B cell (primary cell): Measurements from ENCODE around the gene FAM200B. TPM values are rescaled to one million over a fixed set of nuclear protein-coding genes. Genes with fewer than 3 reads are reported as not detected.

Source experiments
- ATAC-seq: fragments of 200-7000 bp; cut with Tn5 transposase; one replicate; pipeline ENCODE4 v1.10.0; 2021; ENCODE audit warnings: low read depth, mild to moderate bottlenecking, moderate number of reproducible peaks, moderate library complexity
- CTCF ChIA-PET: fragments of 350-600 bp; sonication (Branson Sonifier 250); formaldehyde crosslinking; loops from one replicate; lab custom pipeline; 2021; ENCODE audit warnings: antibody characterized with exemption, inconsistent platforms; lab: Charles Lee
- POLR2A ChIA-PET: fragments of 350-600 bp; sonication (Branson Sonifier 250); formaldehyde crosslinking; loops from one replicate; lab custom pipeline; 2021; ENCODE audit warnings: antibody characterized with exemption; lab: Charles Lee
- DNase-seq: peaks from one replicate; pipeline ENCODE4 v3.0.0; 2013
- H2AFZ ChIP-seq: 2 replicates; pipeline ENCODE4 v1.6.1; 2012; ENCODE audit warnings: mild to moderate bottlenecking, low read depth, low read length; ENCODE audit not compliant: insufficient read depth, poor library complexity, severe bottlenecking
- H3K27ac ChIP-seq, 2 donors: 1 replicate in 1 of 2; 2 replicates in 1 of 2; pipeline ENCODE4 v1.5.1; 2012 to 2013; ENCODE audit warnings: low read length in 2 of 2, mild to moderate bottlenecking in 2 of 2, moderate library complexity in 1 of 2
- H3K27me3 ChIP-seq, 4 experiments: fragments of 200-600 bp in 1 of 4; sonication (generic) in 1 of 4; replicated peaks in 1 of 4; 1 replicate in 2 of 4; 2 replicates in 2 of 4; pipeline versions ENCODE4 v1.6.1 to v1.7.0; 2013 to 2016; ENCODE audit warnings: low read length in 3 of 4, mild to moderate bottlenecking in 2 of 4, mixed read lengths in 1 of 4, moderate library complexity in 1 of 4; ENCODE audit not compliant: insufficient read depth in 4 of 4, control insufficient read depth in 3 of 4; ENCODE audit errors: control extremely low read depth in 1 of 4
- H3K36me3 ChIP-seq, 2 experiments: replicated peaks in 1 of 2; 1 replicate in 1 of 2; 2 replicates in 1 of 2; pipeline versions ENCODE4 v1.6.1 to v1.7.1; 2013; ENCODE audit warnings: low read length in 1 of 2; ENCODE audit not compliant: insufficient read depth in 2 of 2, control insufficient read depth in 1 of 2; ENCODE audit errors: control extremely low read depth in 1 of 2, extremely low read depth in 1 of 2
- H3K4me1 ChIP-seq, 2 donors: fragments of 200-600 bp in 1 of 2; sonication (generic) in 1 of 2; 1 replicate in 1 of 2; 2 replicates in 1 of 2; pipeline versions ENCODE4 v1.5.1 to v1.6.1; 2013 to 2017; ENCODE audit warnings: low read length in 2 of 2; ENCODE audit not compliant: control insufficient read depth in 2 of 2, insufficient read depth in 2 of 2
- H3K4me2 ChIP-seq: replicated peaks from 2 replicates; pipeline ENCODE3; 2012; ENCODE audit warnings: mild to moderate bottlenecking, low read depth, low read length; ENCODE audit not compliant: poor library complexity, severe bottlenecking
- H3K4me3 ChIP-seq, 5 experiments: fragments of 200-600 bp in 1 of 5; sonication (generic) in 1 of 5; 1 replicate in 3 of 5; 2 replicates in 2 of 5; pipeline versions ENCODE4 v1.5.1 to v1.7.0; 2011 to 2016; ENCODE audit warnings: low read length in 4 of 5, mild to moderate bottlenecking in 4 of 5, low read depth in 2 of 5, control low read depth in 1 of 5, moderate library complexity in 1 of 5; ENCODE audit not compliant: insufficient read depth in 1 of 5; ENCODE audit errors: control extremely low read depth in 1 of 5, extremely low read depth in 1 of 5
- H3K79me2 ChIP-seq: fragments of 200-600 bp; sonication (generic); one replicate; pipeline ENCODE4 v1.6.0; 2016; ENCODE audit warnings: low read length; ENCODE audit not compliant: control insufficient read depth, insufficient read depth
- H3K9ac ChIP-seq: fragments of 200-600 bp; sonication (generic); 2 replicates; pipeline ENCODE4 v1.6.1; 2017; ENCODE audit warnings: mild to moderate bottlenecking, low read length, moderate library complexity
- H3K9me3 ChIP-seq, 3 donors: one replicate each; pipeline versions ENCODE4 v1.6.1 to v1.7.1; 2013; ENCODE audit warnings: low read length in 2 of 3; ENCODE audit not compliant: control insufficient read depth in 2 of 3, insufficient read depth in 1 of 3; ENCODE audit errors: control extremely low read depth in 1 of 3
- H4K20me1 ChIP-seq: 2 replicates; pipeline ENCODE4 v1.6.0; 2012; ENCODE audit warnings: mild to moderate bottlenecking, low read length; ENCODE audit not compliant: insufficient read depth, control insufficient read depth, poor library complexity, severe bottlenecking
- H3K27ac Mint-ChIP-seq: one replicate; pipeline ENCODE4 v1.8.0; 2021; ENCODE audit warnings: mixed read lengths
- H3K27me3 Mint-ChIP-seq: one replicate; pipeline ENCODE4 v1.8.0; 2021; ENCODE audit warnings: mixed read lengths
- H3K4me1 Mint-ChIP-seq: one replicate; pipeline ENCODE4 v1.8.0; 2021; ENCODE audit warnings: mixed read lengths
- H3K4me3 Mint-ChIP-seq: one replicate; pipeline ENCODE4 v1.8.0; 2021; ENCODE audit warnings: mixed read lengths
- H3K9me3 Mint-ChIP-seq: one replicate; pipeline ENCODE4 v1.8.0; 2022; ENCODE audit warnings: mixed read lengths; ENCODE audit not compliant: insufficient read depth
- EZH2 ChIP-seq: IDR thresholded peaks from 2 replicates; pipeline ENCODE4 v1.6.1; 2012; ENCODE audit warnings: borderline replicate concordance, low read depth, mild to moderate bottlenecking, moderate library complexity, low read length; ENCODE audit not compliant: insufficient read depth, poor library complexity, severe bottlenecking
- WGBS: methylation state at CpG from one replicate; pipeline ENCODE4 v1.1.5; 2013; ENCODE audit warnings: missing lambda C conversion rate; ENCODE audit not compliant: insufficient coverage; 5-methylcytosine and 5-hydroxymethylcytosine counted together
- intact Hi-C: fragments of 100-400 bp; cut with micrococcal nuclease; formaldehyde crosslinking; loops from one replicate; pipeline ENCODE4 v1.10.0; 2022
- polyA plus RNA-seq: library from polyadenylated mRNA; depleted of rRNA; stranded (reverse); fragments of >200 nt; gene quantifications from 2 replicates; pipeline ENCODE4 v1.2.3, GENCODE V29; 2012
- total RNA-seq, 2 donors: library from RNA; stranded (reverse); fragments of 120-200 nt in 1 of 2; gene quantifications; 1 replicate in 1 of 2; 2 replicates in 1 of 2; pipeline versions ENCODE4 v1.2.3 to v1.2.4, GENCODE V29; 2013 to 2022
- TF ChIP-seq, protein P1 (sequence below): fragments of 200-600 bp; IDR thresholded peaks from one replicate; pipeline ENCODE4 v1.8.0; 2022; ENCODE audit warnings: antibody characterized with exemption, mild to moderate bottlenecking

Gene FAM200B
- total and polyA plus RNA-seq, 2 donors (not counting 1 experiment from before 2014, with no cell fraction given) = 10.3 to 12.1 TPM

DNA sequence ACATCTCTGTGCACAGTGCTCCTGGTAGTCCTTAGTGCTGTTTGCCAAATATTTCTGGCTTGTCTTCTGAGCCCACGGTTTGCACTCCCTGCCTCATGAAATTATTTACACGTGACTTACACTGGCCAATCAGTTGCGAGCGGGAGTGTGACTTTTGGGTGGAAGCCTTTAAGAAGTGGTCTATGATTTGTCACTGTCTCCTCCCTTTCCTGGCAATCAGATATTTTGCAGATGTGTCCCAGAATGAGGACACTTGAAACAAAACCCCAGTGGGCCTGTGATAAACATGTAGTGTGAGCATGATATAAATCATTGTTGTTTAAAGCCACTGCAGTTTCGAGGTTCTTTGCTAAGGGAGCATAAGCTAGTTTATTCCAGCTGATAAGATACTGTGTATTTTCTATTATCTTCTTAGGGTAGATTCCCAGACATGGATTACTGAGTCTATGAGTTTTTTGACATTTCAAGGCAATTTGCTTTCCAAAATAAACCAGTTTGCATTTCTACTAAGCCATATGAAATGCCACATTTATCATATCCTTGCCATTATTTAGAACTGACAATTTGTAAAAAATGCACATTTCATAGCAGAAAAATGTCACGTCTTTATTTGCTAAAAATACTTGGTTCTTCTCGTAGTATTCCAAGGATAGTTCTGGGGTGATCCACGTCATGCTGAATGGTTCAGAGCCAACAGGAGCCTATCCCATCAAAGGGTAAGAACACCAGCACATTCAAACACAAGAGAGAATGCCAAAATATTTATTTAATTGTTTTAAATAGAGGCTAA lies 33.2 kb downstream of the FAM200B start:
- H3K36me3 ChIP-seq = no peaks in the 10 kb centered on the region
- intact Hi-C loops = no loop called here
- peaks cover 3% of the 10 kb centered on the region for H3K27me3 Mint-ChIP-seq
- no peak overlapping the region for H3K27ac Mint-ChIP-seq
- H4K20me1 ChIP-seq = no peaks in the 10 kb centered on the region
- no peaks in the 10 kb centered on the region for H3K4me1 ChIP-seq
- H2AFZ ChIP-seq = no peak overlapping the region
- POLR2A ChIA-PET = no interaction called here
- no peak overlapping the region for H3K4me3 ChIP-seq
- H3K4me3 Mint-ChIP-seq = no peak overlapping the region
- WGBS = 88% methylated on average over 3 of the region's 8 CpGs
- H3K4me2 ChIP-seq = no peak overlapping the region
- no peaks in the 10 kb centered on the region for H3K4me1 Mint-ChIP-seq
- ATAC-seq = no peak
- CTCF ChIA-PET = no interaction called here
- H3K9ac ChIP-seq = no peak overlapping the region
- H3K79me2 ChIP-seq = no peaks in the 10 kb centered on the region
- no peak for DNase-seq
- TF ChIP-seq, protein P1, sequence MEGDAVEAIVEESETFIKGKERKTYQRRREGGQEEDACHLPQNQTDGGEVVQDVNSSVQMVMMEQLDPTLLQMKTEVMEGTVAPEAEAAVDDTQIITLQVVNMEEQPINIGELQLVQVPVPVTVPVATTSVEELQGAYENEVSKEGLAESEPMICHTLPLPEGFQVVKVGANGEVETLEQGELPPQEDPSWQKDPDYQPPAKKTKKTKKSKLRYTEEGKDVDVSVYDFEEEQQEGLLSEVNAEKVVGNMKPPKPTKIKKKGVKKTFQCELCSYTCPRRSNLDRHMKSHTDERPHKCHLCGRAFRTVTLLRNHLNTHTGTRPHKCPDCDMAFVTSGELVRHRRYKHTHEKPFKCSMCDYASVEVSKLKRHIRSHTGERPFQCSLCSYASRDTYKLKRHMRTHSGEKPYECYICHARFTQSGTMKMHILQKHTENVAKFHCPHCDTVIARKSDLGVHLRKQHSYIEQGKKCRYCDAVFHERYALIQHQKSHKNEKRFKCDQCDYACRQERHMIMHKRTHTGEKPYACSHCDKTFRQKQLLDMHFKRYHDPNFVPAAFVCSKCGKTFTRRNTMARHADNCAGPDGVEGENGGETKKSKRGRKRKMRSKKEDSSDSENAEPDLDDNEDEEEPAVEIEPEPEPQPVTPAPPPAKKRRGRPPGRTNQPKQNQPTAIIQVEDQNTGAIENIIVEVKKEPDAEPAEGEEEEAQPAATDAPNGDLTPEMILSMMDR = no peak
- TF ChIP-seq EZH2 = no peak
- no peak overlapping the region for H3K27ac ChIP-seq
- no peaks in the 10 kb centered on the region for H3K27me3 ChIP-seq
- H3K9me3 Mint-ChIP-seq = no peaks in the 10 kb centered on the region
- H3K9me3 ChIP-seq = no peaks in the 10 kb centered on the region

DNA sequence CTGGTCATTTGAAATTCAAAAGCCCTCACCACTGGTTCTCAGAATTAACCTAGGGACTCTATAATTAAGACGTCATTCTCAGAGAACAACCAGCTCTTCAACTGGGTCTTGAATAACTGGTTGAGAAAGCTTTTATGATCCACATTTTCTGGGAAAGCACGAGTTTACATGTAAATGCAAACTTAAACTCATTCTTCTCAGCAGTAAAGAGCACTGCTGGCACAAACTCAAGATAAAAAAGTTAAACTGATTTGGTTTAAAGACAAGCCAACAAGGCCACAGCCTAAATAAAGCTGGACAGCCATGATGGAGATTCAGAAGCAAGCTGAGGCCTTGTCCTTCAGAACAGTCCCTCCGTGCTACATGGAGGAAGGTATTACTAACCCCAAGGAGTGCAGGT lies 34.5 kb downstream of the FAM200B start:
- no peak overlapping the region for H3K27ac Mint-ChIP-seq
- POLR2A ChIA-PET = no interaction called here

More for the DNA sequence above, 34.5 kb downstream of the FAM200B start:
- Mint-ChIP-seq H3K27me3 (peaks cover 3% of the 10 kb centered on the region), H3K9me3 (no peaks in the 10 kb centered on the region), H3K4me3 (no peak overlapping the region), H3K4me1 (no peaks in the 10 kb centered on the region)
- Histone ChIP-seq H3K36me3 (no peaks in the 10 kb centered on the region), H3K4me1 (no peaks in the 10 kb centered on the region), H3K4me2 (no peak overlapping the region), H3K9me3 (no peaks in the 10 kb centered on the region), H4K20me1 (no peaks in the 10 kb centered on the region), H3K4me3 (no peak overlapping the region), H3K9ac (no peak overlapping the region), H2AFZ (no peak overlapping the region), H3K79me2 (no peaks in the 10 kb centered on the region), H3K27me3 (no peaks in the 10 kb centered on the region), H3K27ac (no peak overlapping the region)
- ATAC-seq (no peak), DNase-seq (no peak)
- CTCF ChIA-PET = no interaction called here
- no peak for TF ChIP-seq EZH2
- TF ChIP-seq, protein P1 = no peak
- 100% methylated on average over 1 of the region's 3 CpGs for WGBS
- intact Hi-C loops = no loop called here
